Measurements from ENCODE around the gene DNAH14. TPM values are rescaled to one million over a fixed set of nuclear protein-coding genes. Genes with fewer than 3 reads are reported as not detected.

The DNAH14 gene
- total and polyA plus RNA-seq, 10 of the 15 experiments (the other 5 are each of a cell fraction or from before 2014, with no cell fraction given), result 2.0 to 7.9 (median 4.8) TPM

GRCh38 chr1:224881762-224882211 lies 47.7 kb upstream of the DNAH14 start:
- intact Hi-C loops (cut with micrococcal nuclease; ENCODE audit: unreplicated experiment) (no loop called here), in situ Hi-C loops (cut with MboI) (no loop called here)
- SMC1A ChIA-PET (ENCODE audit: uncharacterized antibody, unreplicated experiment), result interaction anchor here (1.0 to 6.6 kb wide), 8 partner anchors 13 to 368 kb away, joined by 3 to 46 read pairs (median 6); no protein-coding TSS in a partner anchor
- no TSS peak for BruUV-seq (replicated peaks)
- Histone ChIP-seq H3K4me2 (ENCODE audit: control insufficient read depth, insufficient read depth) (no peak overlapping the region), H3K79me2 (ENCODE audit: control insufficient read depth, insufficient read depth, low read length) (no peaks in the 10 kb centered on the region), H3K36me3 (ENCODE audit: control insufficient read depth in 2 of 2, insufficient read depth in 2 of 2, low read length in 1 of 2) (no peaks in the 10 kb centered on the region), H3K9me3 (replicated peaks; ENCODE audit: control insufficient read depth, insufficient read depth, low read length) (no peaks in the 10 kb centered on the region; the same call in 2 of the 3 replicates), H3K9ac (ENCODE audit: control insufficient read depth, insufficient read depth, low read length) (no peak overlapping the region), H3K4me3 (no peak overlapping the region), H3K27me3 (replicated peaks in 1 of 2; ENCODE audit: control insufficient read depth in 2 of 2, insufficient read depth in 2 of 2, low read length in 1 of 2) (no peaks in the 10 kb centered on the region), H2AFZ (ENCODE audit: control insufficient read depth, low read depth, low read length) (no peak overlapping the region), H3K27ac (ENCODE audit: control insufficient read depth, insufficient read depth) (no peak overlapping the region), H3K4me1 (ENCODE audit: control insufficient read depth, insufficient read depth, low read length) (no peaks in the 10 kb centered on the region), H4K20me1 (ENCODE audit: control insufficient read depth, insufficient read depth) (no peaks in the 10 kb centered on the region)
- DNase-seq (ENCODE audit: low read depth, low spot score), result peak; percentile 25
- RAD21 ChIA-PET (ENCODE audit: unreplicated experiment), result interaction anchor here (1.0 to 3.5 kb wide), 5 partner anchors 24 to 145 kb away, joined by 4 to 17 read pairs (median 9); no protein-coding TSS in a partner anchor
- CTCF ChIA-PET, result interaction anchor here (0.7 to 4.3 kb wide), 3 partner anchors 12 to 368 kb away, joined by 3 to 26 read pairs (median 13); no protein-coding TSS in a partner anchor
- FAIRE-seq, result peak; percentile 70
- ATAC-seq, result peak; percentile 77
- POLR2A ChIA-PET, result interaction anchor here (1.1 to 1.9 kb wide), 2 partner anchors 12 to 143 kb away, joined by 6 to 10 read pairs; no protein-coding TSS in a partner anchor
- TF ChIP-seq NR2C1 (IDR thresholded peaks at IDR 0.05) (no peak), BRCA1 (IDR thresholded peaks at IDR 0.05; ENCODE audit: low read depth, low read length) (no peak), MEF2B (IDR thresholded peaks at IDR 0.05; ENCODE audit: partially characterized antibody, poor library complexity, severe bottlenecking) (peak; percentile 82), PRDM15 (CRISPR knock-in tag; IDR thresholded peaks at IDR 0.05) (no peak), IKZF1 (conservative IDR thresholded peaks at IDR 0.05) (0 out of 2 replicates have a peak, but pooled peaks have one; percentile 28), ZZZ3 (IDR thresholded peaks at IDR 0.05; ENCODE audit: control insufficient read depth, insufficient read length, low read depth) (no peak), BHLHE40 (IDR thresholded peaks at IDR 0.05; ENCODE audit: borderline replicate concordance in 1 of 2, low read depth in 2 of 2, low read length in 1 of 2) (peak in 1 of 2 experiments; percentile 4; a peak in 1 of 4 replicates), POLR2A (IDR thresholded peaks at IDR 0.05; ENCODE audit: low read depth, low read length) (no peak), RELB (IDR thresholded peaks at IDR 0.05; ENCODE audit: low read depth) (peak; percentile 44; the same call in 1 of the 2 replicates), IKZF2 (IDR thresholded peaks at IDR 0.05) (peak in 1 of 2 experiments; percentile 19; a peak in 1 of 4 replicates), RB1 (IDR thresholded peaks at IDR 0.05; ENCODE audit: borderline replicate concordance) (no peak), NBN (IDR thresholded peaks at IDR 0.05) (0 out of 2 replicates have a peak, but pooled peaks have one; percentile 9), NR2F1 (conservative IDR thresholded peaks at IDR 0.05) (0 out of 2 replicates have a peak, but pooled peaks have one; percentile 32), RBBP5 (conservative IDR thresholded peaks at IDR 0.05) (no peak)
- TF ChIP-seq, protein P1, sequence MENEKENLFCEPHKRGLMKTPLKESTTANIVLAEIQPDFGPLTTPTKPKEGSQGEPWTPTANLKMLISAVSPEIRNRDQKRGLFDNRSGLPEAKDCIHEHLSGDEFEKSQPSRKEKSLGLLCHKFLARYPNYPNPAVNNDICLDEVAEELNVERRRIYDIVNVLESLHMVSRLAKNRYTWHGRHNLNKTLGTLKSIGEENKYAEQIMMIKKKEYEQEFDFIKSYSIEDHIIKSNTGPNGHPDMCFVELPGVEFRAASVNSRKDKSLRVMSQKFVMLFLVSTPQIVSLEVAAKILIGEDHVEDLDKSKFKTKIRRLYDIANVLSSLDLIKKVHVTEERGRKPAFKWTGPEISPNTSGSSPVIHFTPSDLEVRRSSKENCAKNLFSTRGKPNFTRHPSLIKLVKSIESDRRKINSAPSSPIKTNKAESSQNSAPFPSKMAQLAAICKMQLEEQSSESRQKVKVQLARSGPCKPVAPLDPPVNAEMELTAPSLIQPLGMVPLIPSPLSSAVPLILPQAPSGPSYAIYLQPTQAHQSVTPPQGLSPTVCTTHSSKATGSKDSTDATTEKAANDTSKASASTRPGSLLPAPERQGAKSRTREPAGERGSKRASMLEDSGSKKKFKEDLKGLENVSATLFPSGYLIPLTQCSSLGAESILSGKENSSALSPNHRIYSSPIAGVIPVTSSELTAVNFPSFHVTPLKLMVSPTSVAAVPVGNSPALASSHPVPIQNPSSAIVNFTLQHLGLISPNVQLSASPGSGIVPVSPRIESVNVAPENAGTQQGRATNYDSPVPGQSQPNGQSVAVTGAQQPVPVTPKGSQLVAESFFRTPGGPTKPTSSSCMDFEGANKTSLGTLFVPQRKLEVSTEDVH (IDR thresholded peaks at IDR 0.05; ENCODE audit: low read depth, partially characterized antibody), result no peak

Data from GM12878 (cell line).